Parathyroid adenoma (tissue), 2 donors: Measurements from ENCODE around the gene KCNJ16.

Experiments
- H2AFZ ChIP-seq: fragments of 300-600 bp; sonication (generic); one replicate; pipeline ENCODE4 v1.7.0; 2017; ENCODE audit warnings: antibody characterized with exemption, mild to moderate bottlenecking
- H3K27ac ChIP-seq: fragments of 300-600 bp; sonication (generic); one replicate; pipeline ENCODE4 v1.7.0; 2017
- H3K27me3 ChIP-seq: fragments of 300-600 bp; sonication (generic); one replicate; pipeline ENCODE4 v1.7.0; 2017; ENCODE audit warnings: low read length; ENCODE audit not compliant: control insufficient read depth, insufficient read depth
- H3K36me3 ChIP-seq: fragments of 300-600 bp; sonication (generic); one replicate; pipeline ENCODE4 v1.7.0; 2017; ENCODE audit warnings: low read length; ENCODE audit not compliant: control insufficient read depth, insufficient read depth
- H3K4me1 ChIP-seq: fragments of 300-600 bp; sonication (generic); one replicate; pipeline ENCODE4 v1.7.0; 2017; ENCODE audit warnings: control low read depth
- H3K4me2 ChIP-seq: fragments of 300-600 bp; sonication (generic); one replicate; pipeline ENCODE4 v1.7.0; 2017; ENCODE audit warnings: low read length
- H3K4me3 ChIP-seq: fragments of 300-600 bp; sonication (generic); one replicate; pipeline ENCODE4 v1.7.0; 2017; ENCODE audit warnings: low read depth, low read length
- H3K79me2 ChIP-seq: fragments of 300-600 bp; sonication (generic); one replicate; pipeline ENCODE4 v1.7.0; 2017; ENCODE audit warnings: control low read depth
- H3K9ac ChIP-seq: fragments of 300-600 bp; sonication (generic); one replicate; pipeline ENCODE4 v1.7.0; 2017; ENCODE audit warnings: mild to moderate bottlenecking
- H3K9me3 ChIP-seq: fragments of 300-600 bp; sonication (generic); one replicate; pipeline ENCODE4 v1.7.0; 2017; ENCODE audit warnings: low read length; ENCODE audit not compliant: control insufficient read depth
- CTCF ChIP-seq: fragments of 300-600 bp; sonication (generic); IDR thresholded peaks from one replicate; pipeline ENCODE4 v1.7.0; 2017; ENCODE audit warnings: antibody characterized with exemption, mild to moderate bottlenecking
- donor health status: primary hyperparathyroidism.

Gene KCNJ16

GRCh38 chr17:70080541-70081347 is 5.7 kb downstream of the KCNJ16 start:
- TF ChIP-seq CTCF: no peak
- Histone ChIP-seq H3K4me3 (peak overlapping the region; percentile 41), H3K4me1 (peaks cover 21% of the 10 kb centered on the region), H3K36me3 (no peaks in the 10 kb centered on the region), H3K9me3 (no peaks in the 10 kb centered on the region), H2AFZ (no peak overlapping the region), H3K27me3 (no peaks in the 10 kb centered on the region), H3K27ac (peak overlapping the region; percentile 49), H3K4me2 (peak overlapping the region; percentile 47), H3K79me2 (peaks cover 64% of the 10 kb centered on the region), H3K9ac (no peak overlapping the region)

GRCh38 chr17:70081885-70082284 is 6.9 kb downstream of the KCNJ16 start:
- no peak overlapping the region for H3K9ac ChIP-seq
- TF ChIP-seq CTCF: no peak
- H3K9me3 ChIP-seq: no peaks in the 10 kb centered on the region
- peaks cover 21% of the 10 kb centered on the region for H3K4me1 ChIP-seq
- H3K79me2 ChIP-seq: peaks cover 61% of the 10 kb centered on the region
- no peaks in the 10 kb centered on the region for H3K36me3 ChIP-seq
- no peak overlapping the region for H2AFZ ChIP-seq
- peak overlapping the region; percentile 49 for H3K27ac ChIP-seq
- peak overlapping the region; percentile 47 for H3K4me2 ChIP-seq
- H3K27me3 ChIP-seq: no peaks in the 10 kb centered on the region
- no peak overlapping the region for H3K4me3 ChIP-seq

GRCh38 chr17:70084476-70084875 is 9.5 kb downstream of the KCNJ16 start:
- no peak overlapping the region for H3K27ac ChIP-seq
- H3K9ac ChIP-seq: no peak overlapping the region
- no peaks in the 10 kb centered on the region for H3K36me3 ChIP-seq
- H3K27me3 ChIP-seq: no peaks in the 10 kb centered on the region
- H3K4me3 ChIP-seq: no peak overlapping the region
- peaks cover 28% of the 10 kb centered on the region for H3K4me1 ChIP-seq
- no peak overlapping the region for H2AFZ ChIP-seq
- H3K9me3 ChIP-seq: no peaks in the 10 kb centered on the region
- H3K79me2 ChIP-seq: peaks cover 52% of the 10 kb centered on the region
- peak overlapping the region; percentile 19 for H3K4me2 ChIP-seq
- no peak for TF ChIP-seq CTCF

GRCh38 chr17:70086516-70086915 is 11.5 kb downstream of the KCNJ16 start:
- Histone ChIP-seq H3K4me2 (peak overlapping the region; percentile 6), H3K9ac (no peak overlapping the region), H3K9me3 (no peaks in the 10 kb centered on the region), H3K27me3 (no peaks in the 10 kb centered on the region), H3K79me2 (peaks cover 53% of the 10 kb centered on the region), H3K4me3 (no peak overlapping the region), H3K27ac (no peak overlapping the region), H2AFZ (no peak overlapping the region), H3K4me1 (peaks cover 37% of the 10 kb centered on the region), H3K36me3 (no peaks in the 10 kb centered on the region)
- TF ChIP-seq CTCF: no peak
